ENCODE data around the gene IFT43. TPM values are rescaled to one million over a fixed set of nuclear protein-coding genes. Genes with fewer than 3 reads are reported as not detected.

Gene IFT43
- total RNA-seq, 1 donor, result 26.8 TPM

DNA sequence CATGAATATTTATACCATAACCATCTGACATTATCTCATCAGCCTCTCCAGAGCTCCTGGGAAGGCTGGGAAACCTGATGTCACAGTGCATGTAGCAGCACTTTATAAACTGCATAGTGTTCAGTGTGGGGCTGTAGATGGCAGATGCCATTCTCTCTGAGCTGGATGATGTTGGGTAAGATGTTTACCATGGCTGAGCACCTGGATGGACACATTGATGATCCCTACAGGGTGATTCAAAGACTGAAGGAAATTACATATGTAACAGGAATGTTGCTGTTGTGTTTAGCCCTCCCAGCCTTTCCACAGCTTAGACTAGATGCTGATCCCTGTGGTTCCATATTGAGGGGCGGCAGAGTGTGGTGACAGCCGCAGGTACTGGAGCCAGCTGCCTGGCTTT lies 37.4 kb downstream of the IFT43 start:
- TF ChIP-seq, protein P1, sequence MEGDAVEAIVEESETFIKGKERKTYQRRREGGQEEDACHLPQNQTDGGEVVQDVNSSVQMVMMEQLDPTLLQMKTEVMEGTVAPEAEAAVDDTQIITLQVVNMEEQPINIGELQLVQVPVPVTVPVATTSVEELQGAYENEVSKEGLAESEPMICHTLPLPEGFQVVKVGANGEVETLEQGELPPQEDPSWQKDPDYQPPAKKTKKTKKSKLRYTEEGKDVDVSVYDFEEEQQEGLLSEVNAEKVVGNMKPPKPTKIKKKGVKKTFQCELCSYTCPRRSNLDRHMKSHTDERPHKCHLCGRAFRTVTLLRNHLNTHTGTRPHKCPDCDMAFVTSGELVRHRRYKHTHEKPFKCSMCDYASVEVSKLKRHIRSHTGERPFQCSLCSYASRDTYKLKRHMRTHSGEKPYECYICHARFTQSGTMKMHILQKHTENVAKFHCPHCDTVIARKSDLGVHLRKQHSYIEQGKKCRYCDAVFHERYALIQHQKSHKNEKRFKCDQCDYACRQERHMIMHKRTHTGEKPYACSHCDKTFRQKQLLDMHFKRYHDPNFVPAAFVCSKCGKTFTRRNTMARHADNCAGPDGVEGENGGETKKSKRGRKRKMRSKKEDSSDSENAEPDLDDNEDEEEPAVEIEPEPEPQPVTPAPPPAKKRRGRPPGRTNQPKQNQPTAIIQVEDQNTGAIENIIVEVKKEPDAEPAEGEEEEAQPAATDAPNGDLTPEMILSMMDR (IDR thresholded peaks at IDR 0.05; ENCODE audit: insufficient read depth, low read length), result no peak
- no peak for DNase-seq (ENCODE audit: low read depth)
- no peak overlapping the region for H3K4me3 ChIP-seq (ENCODE audit: low read depth, low read length)

- no peak overlapping the region for H3K4me3 ChIP-seq (ENCODE audit: low read depth, low read length)
- DNase-seq (ENCODE audit: low read depth), result no peak
- TF ChIP-seq, protein P1 (IDR thresholded peaks at IDR 0.05; ENCODE audit: insufficient read depth, low read length), result no peak
Observed at GRCh38 chr14:76023757-76024156, 38.2 kb downstream of the IFT43 start.

DNA sequence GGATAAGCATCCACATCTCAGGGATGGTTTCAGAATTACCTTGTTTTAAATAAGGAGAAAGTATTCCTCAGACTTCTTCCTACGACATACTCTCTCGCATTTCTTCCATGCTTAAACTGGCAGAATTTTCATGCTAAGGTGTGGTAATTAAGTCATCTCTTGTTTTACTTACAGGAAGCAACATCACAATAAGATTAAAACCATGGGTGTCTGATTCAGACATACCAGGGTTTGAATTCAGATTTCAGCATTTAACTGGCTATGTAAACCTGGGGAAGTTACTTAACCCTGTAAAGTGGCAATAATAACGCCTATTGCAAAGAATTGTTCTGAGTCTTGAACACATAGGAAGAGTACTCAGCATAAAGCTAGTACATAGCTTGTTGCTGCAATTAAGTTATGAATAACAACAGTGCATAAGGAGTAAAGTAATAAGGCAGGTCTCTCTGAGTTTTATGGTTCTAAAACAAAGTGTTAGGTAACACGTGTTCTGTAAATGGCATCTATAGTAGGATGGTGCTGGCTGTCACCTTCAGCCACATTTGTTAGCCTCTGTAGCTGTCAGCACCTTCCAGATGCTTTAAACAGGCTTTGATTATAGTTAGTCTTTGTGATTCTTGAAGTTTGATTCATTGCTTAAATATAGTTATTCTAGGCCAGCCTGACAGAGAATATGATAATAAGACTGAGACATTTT lies 38.8 kb downstream of the IFT43 start:
- TF ChIP-seq, protein P1 (IDR thresholded peaks at IDR 0.05; ENCODE audit: insufficient read depth, low read length), result no peak
- DNase-seq (ENCODE audit: low read depth), result no peak
- H3K4me3 ChIP-seq (ENCODE audit: low read depth, low read length), result no peak overlapping the region

DNA sequence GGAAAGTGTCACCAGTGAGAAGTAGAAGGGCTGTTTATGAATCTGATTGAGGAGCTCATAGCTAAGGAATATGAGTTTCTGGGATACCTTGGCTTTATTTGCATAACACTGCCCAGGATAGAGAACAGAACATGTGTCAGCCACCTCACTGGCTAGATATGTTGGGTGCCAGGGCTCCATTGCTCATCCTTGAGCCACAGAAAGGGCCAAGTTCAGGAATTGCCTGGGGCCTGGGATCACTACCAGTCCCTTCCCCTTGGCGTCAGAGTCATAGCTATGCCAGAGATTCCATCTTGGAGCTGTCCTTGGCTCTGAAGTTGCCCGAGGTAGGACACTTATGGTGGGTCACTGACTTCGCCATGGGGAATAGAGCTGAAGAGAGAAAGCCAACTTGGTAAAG lies 49.0 kb downstream of the IFT43 start:
- DNase-seq (ENCODE audit: low read depth), result no peak
- TF ChIP-seq, protein P1 (IDR thresholded peaks at IDR 0.05; ENCODE audit: insufficient read depth, low read length), result no peak
- H3K4me3 ChIP-seq (ENCODE audit: low read depth, low read length), result no peak overlapping the region

DNA sequence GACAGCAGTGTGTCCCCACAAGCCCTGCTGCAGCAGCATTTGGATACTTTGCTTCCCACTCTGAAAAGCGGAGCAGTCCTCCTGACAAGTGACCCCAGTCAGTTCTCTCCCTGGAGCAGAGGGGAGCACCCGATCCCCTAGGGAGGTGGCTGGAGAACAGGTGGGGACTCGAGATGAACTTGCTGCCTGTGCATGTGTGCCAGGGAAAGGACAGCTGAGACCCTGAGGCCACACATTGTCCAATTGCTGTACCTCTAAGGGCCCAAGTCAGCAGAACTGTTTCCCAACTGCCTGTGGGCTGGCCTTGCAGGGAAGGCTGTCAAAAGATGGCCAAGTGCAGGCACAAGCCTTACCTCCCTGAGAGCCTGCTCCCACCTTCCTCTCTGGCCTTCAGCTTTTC lies 55.1 kb downstream of the IFT43 start:
- no peak for DNase-seq (ENCODE audit: low read depth)
- TF ChIP-seq, protein P1 (IDR thresholded peaks at IDR 0.05; ENCODE audit: insufficient read depth, low read length), result no peak
- no peak overlapping the region for H3K4me3 ChIP-seq (ENCODE audit: low read depth, low read length)

DNA sequence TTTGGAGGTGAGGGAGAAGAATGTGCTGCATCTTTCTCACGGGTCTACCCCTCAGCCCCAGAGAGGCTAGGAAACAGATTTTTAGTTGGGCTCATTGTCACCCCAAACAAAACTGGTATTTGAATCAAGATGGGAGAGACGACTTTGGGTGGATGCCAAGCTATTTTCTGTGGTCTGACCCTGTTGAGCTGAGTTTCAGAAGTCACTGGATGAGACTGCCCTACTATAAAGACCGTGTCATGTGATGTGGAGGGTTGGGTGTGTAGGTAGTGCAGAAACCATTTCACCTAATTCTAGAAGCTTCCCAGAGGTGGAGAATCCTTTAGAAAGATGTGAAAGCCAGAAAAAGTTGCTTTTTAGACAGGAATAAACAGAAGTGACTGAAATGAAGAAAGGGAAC lies 60.2 kb downstream of the IFT43 start:
- TF ChIP-seq, protein P1 (IDR thresholded peaks at IDR 0.05; ENCODE audit: insufficient read depth, low read length), result no peak
- no peak for DNase-seq (ENCODE audit: low read depth)
- H3K4me3 ChIP-seq (ENCODE audit: low read depth, low read length), result no peak overlapping the region

- no peak for DNase-seq (ENCODE audit: low read depth)
- no peak overlapping the region for H3K4me3 ChIP-seq (ENCODE audit: low read depth, low read length)
- TF ChIP-seq, protein P1 (IDR thresholded peaks at IDR 0.05; ENCODE audit: insufficient read depth, low read length), result no peak
Observed at GRCh38 chr14:76050250-76050649, 64.7 kb downstream of the IFT43 start.
